ENCODE measurements around the gene ITPR1. TPM values are rescaled to one million over a fixed set of nuclear protein-coding genes. Genes with fewer than 3 reads are reported as not detected.

The ITPR1 gene
- total RNA-seq, 1 donor from 2014 or later, result 45.9 TPM

DNA sequence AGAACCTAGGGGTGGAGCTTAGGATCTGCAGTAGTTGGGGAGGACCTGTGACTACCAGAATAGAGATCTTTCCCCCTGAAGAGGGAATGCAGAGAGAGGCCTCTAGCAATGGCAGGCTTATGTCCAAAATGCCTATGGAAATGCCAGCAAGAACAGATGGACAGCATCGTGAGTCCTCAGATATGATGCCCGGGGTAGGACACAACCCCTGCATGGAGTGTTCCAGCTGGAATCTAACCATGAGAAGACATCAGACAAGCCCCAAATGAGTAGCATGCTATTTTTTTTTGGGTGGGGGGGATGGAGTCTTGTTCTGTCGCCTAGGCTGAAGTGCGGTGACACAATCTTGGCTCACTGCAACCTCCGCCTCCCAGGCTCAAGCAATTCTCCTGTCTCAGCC is 111.5 kb downstream of the ITPR1 start:
- H3K4me1 Mint-ChIP-seq (ENCODE audit: unreplicated experiment), result peaks cover 42% of the 10 kb centered on the region

DNA sequence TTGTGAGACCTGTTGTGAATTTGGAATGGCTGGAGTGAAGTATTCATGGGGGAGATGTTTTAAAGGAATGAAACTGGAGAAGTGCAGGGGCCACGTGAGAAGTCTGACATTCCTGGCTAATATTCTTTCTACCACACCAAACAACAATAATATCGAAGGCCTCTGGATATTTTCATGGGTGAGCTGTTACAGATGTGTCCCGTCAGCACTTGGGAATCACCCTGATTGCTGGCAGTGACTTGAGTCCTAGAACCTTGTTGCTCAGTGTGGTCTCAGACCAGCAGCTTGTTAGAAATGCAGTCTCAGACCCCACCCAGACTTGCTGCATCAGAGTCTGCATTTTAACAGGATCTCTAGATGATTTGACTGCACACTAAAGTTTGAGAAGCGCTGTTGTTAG is 113.8 kb downstream of the ITPR1 start:
- peaks cover 34% of the 10 kb centered on the region for H3K4me1 Mint-ChIP-seq (ENCODE audit: unreplicated experiment)
- no peaks in the 10 kb centered on the region for H3K36me3 Mint-ChIP-seq
- no peak overlapping the region for H3K4me3 Mint-ChIP-seq
- DNase-seq (ENCODE audit: extremely low spot score, unreplicated experiment), result no peak
- TF ChIP-seq, protein P1, sequence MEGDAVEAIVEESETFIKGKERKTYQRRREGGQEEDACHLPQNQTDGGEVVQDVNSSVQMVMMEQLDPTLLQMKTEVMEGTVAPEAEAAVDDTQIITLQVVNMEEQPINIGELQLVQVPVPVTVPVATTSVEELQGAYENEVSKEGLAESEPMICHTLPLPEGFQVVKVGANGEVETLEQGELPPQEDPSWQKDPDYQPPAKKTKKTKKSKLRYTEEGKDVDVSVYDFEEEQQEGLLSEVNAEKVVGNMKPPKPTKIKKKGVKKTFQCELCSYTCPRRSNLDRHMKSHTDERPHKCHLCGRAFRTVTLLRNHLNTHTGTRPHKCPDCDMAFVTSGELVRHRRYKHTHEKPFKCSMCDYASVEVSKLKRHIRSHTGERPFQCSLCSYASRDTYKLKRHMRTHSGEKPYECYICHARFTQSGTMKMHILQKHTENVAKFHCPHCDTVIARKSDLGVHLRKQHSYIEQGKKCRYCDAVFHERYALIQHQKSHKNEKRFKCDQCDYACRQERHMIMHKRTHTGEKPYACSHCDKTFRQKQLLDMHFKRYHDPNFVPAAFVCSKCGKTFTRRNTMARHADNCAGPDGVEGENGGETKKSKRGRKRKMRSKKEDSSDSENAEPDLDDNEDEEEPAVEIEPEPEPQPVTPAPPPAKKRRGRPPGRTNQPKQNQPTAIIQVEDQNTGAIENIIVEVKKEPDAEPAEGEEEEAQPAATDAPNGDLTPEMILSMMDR (conservative IDR thresholded peaks at IDR 0.05), result no peak
- H3K9me3 Mint-ChIP-seq, result peaks cover 4% of the 10 kb centered on the region
- peak overlapping the region; percentile 22 for H3K27ac Mint-ChIP-seq
- H3K27me3 Mint-ChIP-seq, result no peaks in the 10 kb centered on the region

More for the DNA sequence above, 111.5 kb downstream of the ITPR1 start:
- H3K27me3 Mint-ChIP-seq, result no peaks in the 10 kb centered on the region
- TF ChIP-seq, protein P1 (conservative IDR thresholded peaks at IDR 0.05), result no peak
- no peak for DNase-seq (ENCODE audit: extremely low spot score, unreplicated experiment)
- no peaks in the 10 kb centered on the region for H3K36me3 Mint-ChIP-seq
- no peak overlapping the region for H3K27ac Mint-ChIP-seq
- H3K9me3 Mint-ChIP-seq, result no peaks in the 10 kb centered on the region
- no peak overlapping the region for H3K4me3 Mint-ChIP-seq

DNA sequence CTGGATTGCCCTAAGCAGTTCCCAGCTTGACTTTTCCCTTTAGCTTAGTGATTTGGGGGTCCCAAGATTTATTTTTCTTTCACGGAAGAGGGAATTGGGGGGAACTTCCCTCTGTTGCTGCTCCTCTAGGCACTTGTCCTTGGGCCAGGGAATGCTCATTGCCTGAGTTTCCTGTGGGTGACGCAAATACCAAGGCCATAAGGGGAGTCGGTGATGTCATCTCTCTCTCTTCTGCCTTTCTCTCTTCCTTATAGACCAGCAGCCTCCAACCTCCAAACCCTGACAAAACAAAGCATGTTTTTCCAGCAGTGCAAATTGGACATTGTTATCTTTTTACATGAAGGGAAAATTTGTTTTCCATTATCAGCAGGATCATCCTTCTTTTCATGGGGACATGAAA is 120.2 kb downstream of the ITPR1 start:
- H3K27me3 Mint-ChIP-seq, result no peaks in the 10 kb centered on the region
- no peaks in the 10 kb centered on the region for H3K36me3 Mint-ChIP-seq
- H3K4me3 Mint-ChIP-seq, result no peak overlapping the region
- no peak for DNase-seq (ENCODE audit: extremely low spot score, unreplicated experiment)
- TF ChIP-seq, protein P1 (conservative IDR thresholded peaks at IDR 0.05), result no peak
- H3K4me1 Mint-ChIP-seq (ENCODE audit: unreplicated experiment), result peaks cover 13% of the 10 kb centered on the region
- H3K9me3 Mint-ChIP-seq, result peaks cover 4% of the 10 kb centered on the region
- no peak overlapping the region for H3K27ac Mint-ChIP-seq

DNA sequence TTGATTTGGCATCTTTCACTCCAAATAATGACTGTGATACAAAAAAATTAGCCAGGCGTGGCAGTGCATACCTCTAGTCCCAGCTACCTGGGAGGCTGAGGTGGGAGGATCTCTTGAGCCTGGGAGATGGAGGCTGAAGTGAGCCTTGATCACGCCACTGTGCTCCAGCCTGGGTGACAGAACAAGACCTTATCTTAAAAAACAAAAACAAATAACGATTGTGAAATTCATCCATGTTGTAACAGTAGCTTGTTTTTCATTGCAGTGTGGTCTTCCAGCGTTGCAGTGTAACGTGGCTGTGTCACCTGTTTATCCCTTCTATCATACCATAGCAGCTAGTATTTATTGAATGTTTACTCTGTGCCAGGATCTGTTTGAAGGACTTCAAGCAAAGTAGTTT is 120.9 kb downstream of the ITPR1 start:
- peaks cover 4% of the 10 kb centered on the region for H3K9me3 Mint-ChIP-seq
- H3K4me1 Mint-ChIP-seq (ENCODE audit: unreplicated experiment), result peaks cover 13% of the 10 kb centered on the region
- H3K27ac Mint-ChIP-seq, result no peak overlapping the region
- no peaks in the 10 kb centered on the region for H3K36me3 Mint-ChIP-seq
- no peak for DNase-seq (ENCODE audit: extremely low spot score, unreplicated experiment)
- TF ChIP-seq, protein P1 (conservative IDR thresholded peaks at IDR 0.05), result no peak
- peaks cover 1% of the 10 kb centered on the region for H3K27me3 Mint-ChIP-seq
- no peak overlapping the region for H3K4me3 Mint-ChIP-seq

DNA sequence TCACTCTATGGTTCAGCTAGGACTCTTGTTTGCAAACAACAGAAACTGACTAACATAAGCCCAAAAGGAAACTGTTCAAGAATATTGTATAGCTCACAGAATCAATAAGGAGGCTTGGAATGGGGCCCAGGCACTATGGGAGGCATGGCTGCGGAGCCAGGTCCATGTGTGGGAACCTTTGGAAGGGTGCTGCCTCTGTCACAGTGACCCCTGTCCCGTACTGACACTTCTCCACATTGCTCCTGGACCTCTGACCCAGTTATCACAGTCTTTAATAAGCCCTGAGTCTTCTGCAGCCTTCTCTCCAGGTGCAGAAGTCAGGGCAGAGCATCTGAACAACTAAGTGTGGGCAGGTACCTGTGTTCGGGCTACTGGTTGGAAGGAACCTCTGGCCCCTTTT is 121.8 kb downstream of the ITPR1 start:
- Mint-ChIP-seq H3K36me3 (no peaks in the 10 kb centered on the region), H3K27me3 (peaks cover 4% of the 10 kb centered on the region), H3K4me3 (no peak overlapping the region), H3K27ac (no peak overlapping the region), H3K4me1 (ENCODE audit: unreplicated experiment) (peaks cover 13% of the 10 kb centered on the region), H3K9me3 (peaks cover 4% of the 10 kb centered on the region)
- TF ChIP-seq, protein P1 (conservative IDR thresholded peaks at IDR 0.05), result no peak
- DNase-seq (ENCODE audit: extremely low spot score, unreplicated experiment), result no peak

DNA sequence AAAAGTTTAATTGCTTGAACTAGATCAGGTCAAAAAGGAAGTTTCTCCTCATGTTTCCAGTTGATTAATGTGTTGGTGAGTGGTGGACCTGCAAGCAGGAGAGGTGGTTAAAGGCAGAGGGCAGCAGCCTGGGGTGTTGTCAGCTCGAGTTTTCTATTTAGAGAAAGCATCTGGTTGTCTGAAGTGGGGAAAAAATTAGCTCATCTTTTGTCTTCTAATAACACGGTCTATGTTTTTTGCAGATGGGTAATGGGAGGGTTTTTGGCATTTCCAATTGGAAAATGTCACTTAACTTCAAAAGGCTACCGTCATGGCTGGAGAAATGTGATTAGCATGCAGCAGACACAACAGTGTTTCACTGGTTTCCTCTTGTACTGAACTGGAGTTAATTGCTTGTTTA is 122.6 kb downstream of the ITPR1 start:
- peaks cover under 1% of the 10 kb centered on the region for H3K9me3 Mint-ChIP-seq
- H3K36me3 Mint-ChIP-seq, result no peaks in the 10 kb centered on the region
- peaks cover 9% of the 10 kb centered on the region for H3K4me1 Mint-ChIP-seq (ENCODE audit: unreplicated experiment)
- no peak overlapping the region for H3K4me3 Mint-ChIP-seq
- no peak for DNase-seq (ENCODE audit: extremely low spot score, unreplicated experiment)
- TF ChIP-seq, protein P1 (conservative IDR thresholded peaks at IDR 0.05), result no peak
- peaks cover 4% of the 10 kb centered on the region for H3K27me3 Mint-ChIP-seq
- no peak overlapping the region for H3K27ac Mint-ChIP-seq

Data from type B pancreatic cell (in vitro differentiated cells).